ENCODE data around the gene CTNND2.

GRCh38 chr5:11383506-11384095, 520.6 kb downstream of the CTNND2 start:
- no peak for TF ChIP-seq CTCF (IDR thresholded peaks at IDR 0.05 in 4 of 5, conservative IDR thresholded peaks at IDR 0.05 in 1 of 5)
- no peak for TF ChIP-seq POLR2A (IDR thresholded peaks at IDR 0.05)
